Loucy (cell line): ENCODE measurements around the gene PLEKHG5.

Experiments used
- H2AFZ ChIP-seq: fragments of 200-600 bp; sonication (generic); 2 replicates; pipeline ENCODE4 v1.6.0; 2016; ENCODE audit warnings: antibody characterized with exemption, mild to moderate bottlenecking, low read length, moderate library complexity
- H3F3A ChIP-seq: fragments of 200-600 bp; 2 replicates; pipeline ENCODE4 v1.6.0; 2016; ENCODE audit warnings: antibody characterized with exemption, low read depth, mild to moderate bottlenecking
- H3K27me3 ChIP-seq: fragments of 200-600 bp; sonication (generic); 2 replicates; pipeline ENCODE4 v1.6.1; 2014; ENCODE audit warnings: low read length, mild to moderate bottlenecking; ENCODE audit not compliant: insufficient read depth, poor library complexity, severe bottlenecking
- H3K36me3 ChIP-seq: fragments of 200-600 bp; sonication (generic); 2 replicates; pipeline ENCODE4 v1.6.1; 2016; ENCODE audit warnings: low read length; ENCODE audit not compliant: insufficient read depth
- H3K4me1 ChIP-seq: fragments of 200-600 bp; sonication (generic); 2 replicates; pipeline ENCODE4 v1.5.1; 2014; ENCODE audit warnings: low read length, mild to moderate bottlenecking; ENCODE audit not compliant: insufficient read depth, poor library complexity, severe bottlenecking
- H3K4me2 ChIP-seq: fragments of 200-600 bp; sonication (generic); 2 replicates; pipeline ENCODE4 v1.6.0; 2014; ENCODE audit warnings: antibody characterized with exemption, low read length, low read depth, mild to moderate bottlenecking; ENCODE audit not compliant: poor library complexity, severe bottlenecking
- H3K4me3 ChIP-seq: fragments of 200-600 bp; sonication (generic); 2 replicates; pipeline ENCODE4 v1.5.1; 2014; ENCODE audit warnings: low read length, mild to moderate bottlenecking, mixed read lengths; ENCODE audit not compliant: poor library complexity, severe bottlenecking
- H3K79me2 ChIP-seq: fragments of 200-600 bp; sonication (generic); 2 replicates; pipeline ENCODE4 v1.6.1; 2014; ENCODE audit warnings: low read length; ENCODE audit not compliant: insufficient read depth
- H3K9ac ChIP-seq: fragments of 200-600 bp; sonication (generic); 2 replicates; pipeline ENCODE4 v1.6.0; 2014; ENCODE audit warnings: mild to moderate bottlenecking, low read depth, low read length, moderate library complexity; ENCODE audit not compliant: poor library complexity, severe bottlenecking
- H3K9me2 ChIP-seq: fragments of 200-600 bp; sonication (generic); replicated peaks from 2 replicates; pipeline ENCODE4 v1.6.1; 2016; ENCODE audit warnings: low read depth, low read length, mixed read lengths
- H3K9me3 ChIP-seq: fragments of 200-600 bp; sonication (generic); 2 replicates; pipeline ENCODE4 v1.6.1; 2014; ENCODE audit warnings: mild to moderate bottlenecking, antibody characterized with exemption, low read length, low read depth; ENCODE audit not compliant: insufficient read depth
- H4K20me1 ChIP-seq: fragments of 200-600 bp; sonication (generic); 2 replicates; pipeline ENCODE4 v1.6.0; 2014; ENCODE audit warnings: antibody characterized with exemption, low read length, mild to moderate bottlenecking; ENCODE audit not compliant: insufficient read depth, poor library complexity, severe bottlenecking
- EZH2phosphoT487 ChIP-seq: fragments of 200-600 bp; IDR thresholded peaks from 2 replicates; pipeline ENCODE4 v1.6.1; 2018; ENCODE audit warnings: antibody characterized with exemption, mild to moderate bottlenecking, moderate library complexity, borderline replicate concordance
- TF ChIP-seq, protein P1 (sequence below): fragments of 200-600 bp; sonication (generic); conservative IDR thresholded peaks from 2 replicates; pipeline ENCODE4 v1.5.1; 2014; ENCODE audit warnings: mild to moderate bottlenecking, antibody characterized with exemption, low read length

Gene PLEKHG5

DNA sequence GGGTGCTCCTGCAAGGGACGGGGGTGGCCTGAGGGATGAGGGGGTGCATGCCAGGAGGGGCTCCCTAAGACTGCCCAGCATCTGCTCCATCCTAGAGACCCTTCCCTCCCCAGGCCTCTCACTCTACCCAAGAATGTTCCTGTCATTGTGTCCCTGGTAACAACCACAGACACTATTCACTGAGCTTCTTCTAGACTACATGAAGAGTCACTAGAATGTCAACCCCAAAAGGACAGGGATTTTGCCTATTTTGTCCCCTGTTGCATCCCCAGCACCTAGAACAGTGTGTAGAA is 28.4 kb downstream of the PLEKHG5 start:
- no peaks in the 10 kb centered on the region for H3F3A ChIP-seq
- no peak overlapping the region for H2AFZ ChIP-seq
- H3K4me2 ChIP-seq, result no peak overlapping the region
- no peaks in the 10 kb centered on the region for H3K36me3 ChIP-seq
- H3K9ac ChIP-seq, result no peak overlapping the region
- no peak overlapping the region for H3K4me3 ChIP-seq
- no peaks in the 10 kb centered on the region for H3K9me3 ChIP-seq
- H4K20me1 ChIP-seq, result no peaks in the 10 kb centered on the region
- H3K4me1 ChIP-seq, result peaks cover 6% of the 10 kb centered on the region
- no peaks in the 10 kb centered on the region for H3K27me3 ChIP-seq
- TF ChIP-seq, protein P1, sequence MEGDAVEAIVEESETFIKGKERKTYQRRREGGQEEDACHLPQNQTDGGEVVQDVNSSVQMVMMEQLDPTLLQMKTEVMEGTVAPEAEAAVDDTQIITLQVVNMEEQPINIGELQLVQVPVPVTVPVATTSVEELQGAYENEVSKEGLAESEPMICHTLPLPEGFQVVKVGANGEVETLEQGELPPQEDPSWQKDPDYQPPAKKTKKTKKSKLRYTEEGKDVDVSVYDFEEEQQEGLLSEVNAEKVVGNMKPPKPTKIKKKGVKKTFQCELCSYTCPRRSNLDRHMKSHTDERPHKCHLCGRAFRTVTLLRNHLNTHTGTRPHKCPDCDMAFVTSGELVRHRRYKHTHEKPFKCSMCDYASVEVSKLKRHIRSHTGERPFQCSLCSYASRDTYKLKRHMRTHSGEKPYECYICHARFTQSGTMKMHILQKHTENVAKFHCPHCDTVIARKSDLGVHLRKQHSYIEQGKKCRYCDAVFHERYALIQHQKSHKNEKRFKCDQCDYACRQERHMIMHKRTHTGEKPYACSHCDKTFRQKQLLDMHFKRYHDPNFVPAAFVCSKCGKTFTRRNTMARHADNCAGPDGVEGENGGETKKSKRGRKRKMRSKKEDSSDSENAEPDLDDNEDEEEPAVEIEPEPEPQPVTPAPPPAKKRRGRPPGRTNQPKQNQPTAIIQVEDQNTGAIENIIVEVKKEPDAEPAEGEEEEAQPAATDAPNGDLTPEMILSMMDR, result no peak
- no peak for TF ChIP-seq EZH2phosphoT487
- H3K79me2 ChIP-seq, result no peaks in the 10 kb centered on the region
- H3K9me2 ChIP-seq, result no peaks in the 10 kb centered on the region

DNA sequence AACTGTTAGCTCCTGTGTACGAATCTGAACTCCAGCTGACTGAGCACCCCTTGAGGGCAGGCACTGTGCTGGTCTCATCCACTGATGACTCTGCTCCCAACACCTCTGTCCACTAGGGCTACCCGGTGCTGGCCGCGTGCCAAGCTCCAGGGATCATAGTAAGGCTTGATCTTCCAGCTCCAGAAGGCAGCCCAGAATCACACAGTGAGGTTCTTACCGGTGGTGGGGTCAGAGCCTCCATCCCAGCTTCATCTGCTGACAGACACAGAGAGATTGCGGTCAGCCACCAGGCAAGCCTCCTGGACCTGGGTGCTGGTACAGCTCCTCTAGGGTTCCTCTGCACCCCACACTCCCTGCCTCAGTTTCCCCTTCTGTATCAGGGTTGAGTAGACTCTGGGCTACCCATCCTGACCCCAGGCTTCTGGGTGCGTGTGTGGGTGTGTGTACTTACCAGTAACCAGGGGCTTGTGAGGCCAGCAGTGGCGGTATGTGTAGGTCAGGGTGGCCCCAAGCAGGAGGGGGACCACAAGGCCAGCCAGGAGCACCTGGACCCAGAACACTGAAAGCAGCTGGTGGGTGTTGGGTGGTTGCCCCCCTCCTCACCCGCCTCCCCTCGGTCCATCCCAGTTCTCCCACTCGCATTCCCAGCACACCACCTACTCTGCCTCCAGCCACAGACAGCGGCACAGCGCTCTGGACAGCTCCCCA is 28.9 kb downstream of the PLEKHG5 start:
- H4K20me1 ChIP-seq, result no peaks in the 10 kb centered on the region
- no peak overlapping the region for H3K4me3 ChIP-seq
- TF ChIP-seq, protein P1, result no peak
- no peak for TF ChIP-seq EZH2phosphoT487
- no peaks in the 10 kb centered on the region for H3F3A ChIP-seq
- peaks cover 6% of the 10 kb centered on the region for H3K4me1 ChIP-seq
- no peak overlapping the region for H3K4me2 ChIP-seq
- H3K9me2 ChIP-seq, result no peaks in the 10 kb centered on the region
- no peaks in the 10 kb centered on the region for H3K27me3 ChIP-seq
- no peak overlapping the region for H2AFZ ChIP-seq
- H3K36me3 ChIP-seq, result no peaks in the 10 kb centered on the region
- no peaks in the 10 kb centered on the region for H3K9me3 ChIP-seq
- no peak overlapping the region for H3K9ac ChIP-seq
- H3K79me2 ChIP-seq, result no peaks in the 10 kb centered on the region

DNA sequence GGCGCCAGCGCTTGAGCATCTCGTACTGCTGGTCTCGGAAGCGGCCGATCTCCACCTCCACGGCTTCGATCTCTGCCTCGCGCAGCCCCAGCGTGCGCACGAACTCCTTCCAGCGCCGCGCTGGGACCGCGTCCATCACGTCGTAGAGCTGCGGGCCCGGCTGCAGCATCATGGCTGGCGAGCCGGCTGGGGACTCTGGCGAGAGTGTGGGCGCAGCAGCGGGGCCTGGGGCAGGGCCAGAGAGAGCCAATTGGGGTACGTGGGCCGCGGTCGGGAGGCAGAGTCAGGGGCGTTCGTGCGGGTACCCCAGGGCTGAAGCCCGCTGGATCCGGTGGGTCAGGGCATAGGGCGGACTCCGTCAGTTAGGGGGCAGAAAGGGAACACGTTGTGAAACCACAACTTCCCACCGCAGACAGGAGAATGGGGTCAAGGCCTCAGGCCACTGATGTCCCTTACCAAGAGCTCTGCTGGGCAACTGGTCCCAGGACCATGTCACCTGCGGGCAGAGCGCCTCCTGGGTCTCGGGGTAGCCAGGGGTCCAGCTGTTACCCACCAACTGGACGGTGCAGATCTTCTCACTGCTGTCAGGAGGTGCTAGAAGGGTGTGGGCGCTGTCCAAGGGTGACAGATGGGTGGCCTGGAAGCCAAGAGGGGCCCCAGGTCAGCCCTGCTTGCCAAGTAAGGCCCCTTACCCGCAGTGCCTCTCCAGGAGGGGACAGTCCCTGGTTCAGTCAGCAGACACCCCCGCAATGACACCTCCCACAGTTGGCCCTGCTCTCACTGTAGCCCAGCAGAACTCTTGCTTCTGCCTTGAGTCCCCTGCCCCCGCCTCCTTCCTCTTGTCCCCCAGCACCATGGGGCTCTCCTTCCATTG is 29.7 kb downstream of the PLEKHG5 start:
- no peaks in the 10 kb centered on the region for H3K27me3 ChIP-seq
- no peak overlapping the region for H3K4me2 ChIP-seq
- H3K9ac ChIP-seq, result no peak overlapping the region
- no peaks in the 10 kb centered on the region for H3K79me2 ChIP-seq
- no peaks in the 10 kb centered on the region for H3K36me3 ChIP-seq
- no peak for TF ChIP-seq EZH2phosphoT487
- TF ChIP-seq, protein P1, result no peak
- H4K20me1 ChIP-seq, result no peaks in the 10 kb centered on the region
- no peaks in the 10 kb centered on the region for H3F3A ChIP-seq
- H3K9me3 ChIP-seq, result no peaks in the 10 kb centered on the region
- no peaks in the 10 kb centered on the region for H3K9me2 ChIP-seq
- H2AFZ ChIP-seq, result no peak overlapping the region
- H3K4me1 ChIP-seq, result peaks cover 6% of the 10 kb centered on the region
- no peak overlapping the region for H3K4me3 ChIP-seq
